Fibroblast of skin of scalp (primary cell): Measurements from ENCODE around the gene HOXC5.
"Not testable (repeated sequence)": the region's sequence is repeated elsewhere in the genome, so short reads cannot be mapped to it uniquely, and the experiment has no call there.

ENCODE experiments used
- DNase-seq: peaks from one replicate; pipeline ENCODE4 v3.0.0-alpha.2; 2013

HOXC5 gene

GRCh38 chr12:54074308-54074707 is 41.5 kb downstream of the HOXC5 start:
- no peak for DNase-seq

- no peak for DNase-seq
These were observed 42.6 kb downstream of the HOXC5 start for GRCh38 chr12:54075409-54075808.

- no peak for DNase-seq
These were observed 43.1 kb downstream of the HOXC5 start for GRCh38 chr12:54075974-54076373.

- not testable (repeated sequence) for DNase-seq
These were observed 45.0 kb downstream of the HOXC5 start for GRCh38 chr12:54077843-54078242.

GRCh38 chr12:54079115-54079514 is 46.3 kb downstream of the HOXC5 start:
- DNase-seq: not testable (repeated sequence)

GRCh38 chr12:54080008-54080924 is 47.4 kb downstream of the HOXC5 start:
- DNase-seq: not testable (repeated sequence)

GRCh38 chr12:54081053-54081514 is 48.2 kb downstream of the HOXC5 start:
- DNase-seq: not testable (repeated sequence)

- DNase-seq: not testable (repeated sequence)
These were observed 48.9 kb downstream of the HOXC5 start for GRCh38 chr12:54081581-54082396.

GRCh38 chr12:54082397-54082892 is 49.6 kb downstream of the HOXC5 start:
- DNase-seq: no peak
